Hematopoietic multipotent progenitor cell treated with erythropoietin and hydrocortisone succinate and interleukin-3 and kit ligand, for 17 days (in vitro differentiated cells): Measurements from ENCODE around the gene CINP.
"Not testable (repeated sequence)": the region's sequence is repeated elsewhere in the genome, so short reads cannot be mapped to it uniquely, and the experiment has no call there.

Experiments
- DNase-seq: peaks from one replicate; pipeline ENCODE4 v3.0.0-alpha.2; 2015; ENCODE audit warnings: low spot score

The CINP gene

DNA sequence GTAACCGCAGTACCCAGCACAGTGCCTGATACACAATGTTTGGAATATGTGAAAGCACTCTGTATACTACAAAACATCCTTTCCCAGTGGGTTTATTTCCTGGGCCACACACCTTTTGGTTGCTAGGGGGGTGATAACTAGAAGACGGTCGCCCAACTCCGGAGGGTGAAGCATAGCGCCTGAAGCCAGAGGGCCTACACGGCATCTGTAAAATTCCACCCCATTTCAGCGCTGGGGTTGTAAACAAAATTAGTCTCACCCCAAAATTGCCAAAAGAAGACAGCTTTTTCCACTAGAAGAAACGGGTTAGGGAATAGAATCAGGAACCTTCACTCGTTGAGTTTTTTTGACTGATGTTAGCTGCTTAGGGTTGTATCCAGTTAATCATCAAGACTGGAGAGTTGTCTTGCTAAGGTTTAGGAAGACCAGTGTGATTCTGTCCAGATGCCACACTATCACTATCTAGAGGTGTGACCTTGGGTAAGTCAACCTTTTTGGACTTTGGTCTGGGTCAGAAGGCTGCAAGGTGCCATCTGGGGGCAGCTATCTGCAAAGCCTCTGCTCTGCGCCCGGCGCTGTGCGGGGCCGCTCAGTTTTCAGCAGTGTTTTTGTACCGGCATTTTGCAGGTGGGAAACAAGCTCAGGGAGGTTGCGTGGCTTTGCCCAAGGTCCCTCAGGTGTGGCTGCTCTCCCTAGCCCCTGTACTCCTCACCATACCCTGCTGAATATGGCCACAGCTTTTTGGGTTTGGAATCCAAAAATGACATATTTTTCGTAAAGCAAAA, 41.8 kb downstream of the CINP start:
- no peak for DNase-seq

DNA sequence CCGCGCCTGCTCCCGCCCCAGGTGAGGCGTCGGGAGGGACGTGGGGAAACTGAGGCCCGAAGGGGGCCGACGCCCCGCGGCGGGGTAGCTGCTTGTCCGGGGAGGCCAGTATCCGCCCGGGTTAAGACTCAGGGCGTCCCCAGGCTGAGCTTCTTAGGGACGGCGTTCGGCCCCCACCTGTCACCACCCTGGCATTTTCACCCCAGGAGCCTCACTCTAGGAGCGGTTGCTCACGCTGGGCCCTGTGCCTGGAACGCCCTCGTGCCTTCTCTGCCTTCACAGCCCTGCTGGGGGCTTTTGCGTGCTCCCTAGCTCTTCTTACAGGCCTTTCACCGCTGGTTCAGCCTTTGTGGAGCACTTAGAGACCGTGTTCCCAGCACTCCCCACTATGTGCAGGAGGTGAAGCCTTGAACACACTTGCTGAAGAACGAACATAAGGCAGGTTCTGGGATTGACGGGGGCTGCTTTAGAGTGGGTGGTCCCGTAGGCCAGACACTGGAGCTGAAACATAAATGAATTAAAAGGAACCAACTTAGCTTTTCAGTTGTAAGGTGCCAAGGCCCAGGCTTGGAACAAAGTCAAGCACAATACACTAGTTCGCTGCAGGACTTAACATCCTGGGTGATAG, 42.5 kb downstream of the CINP start:
- peak; percentile 65 for DNase-seq

DNA sequence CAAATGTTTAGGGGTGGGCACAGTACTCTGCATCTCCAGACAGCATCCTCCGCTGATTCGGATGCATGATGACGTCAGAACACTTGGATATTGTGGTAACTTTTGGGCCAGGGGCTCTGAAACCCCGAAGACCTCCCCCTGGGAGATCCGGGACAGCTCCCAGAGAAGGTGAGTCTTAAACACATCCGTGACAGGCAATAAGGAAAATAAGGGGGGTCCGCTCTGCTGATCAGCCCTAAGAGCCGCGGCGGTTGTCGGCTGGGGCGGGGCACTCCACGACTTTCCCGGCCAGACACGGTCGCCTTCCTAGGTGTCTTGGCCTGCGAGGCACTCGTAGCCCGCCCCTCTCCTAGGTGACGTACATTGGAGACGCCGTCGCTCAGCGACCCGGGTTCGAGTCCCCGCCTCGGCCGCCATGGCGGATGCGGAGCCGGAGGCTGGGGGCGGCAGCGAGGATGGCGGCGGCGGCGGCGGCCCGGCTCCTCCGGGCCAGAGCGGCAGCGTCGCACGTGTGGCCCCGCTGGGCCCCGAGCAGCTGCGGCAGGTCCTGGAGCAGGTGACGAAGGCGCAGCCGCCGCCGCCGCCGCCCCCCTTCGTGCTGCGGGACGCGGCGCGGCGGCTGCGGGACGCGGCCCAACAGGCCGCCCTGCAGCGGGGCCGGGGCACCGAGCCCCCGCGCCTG, 43.2 kb downstream of the CINP start, which contains the start of gene ZNF839:
Gene ZNF839, plus strand, starts transcription at position 396 of the 682 bp plus-strand sequence. Its CDS starts 20 bp downstream, at position 416.
- DNase-seq, result peak; percentile 91

DNA sequence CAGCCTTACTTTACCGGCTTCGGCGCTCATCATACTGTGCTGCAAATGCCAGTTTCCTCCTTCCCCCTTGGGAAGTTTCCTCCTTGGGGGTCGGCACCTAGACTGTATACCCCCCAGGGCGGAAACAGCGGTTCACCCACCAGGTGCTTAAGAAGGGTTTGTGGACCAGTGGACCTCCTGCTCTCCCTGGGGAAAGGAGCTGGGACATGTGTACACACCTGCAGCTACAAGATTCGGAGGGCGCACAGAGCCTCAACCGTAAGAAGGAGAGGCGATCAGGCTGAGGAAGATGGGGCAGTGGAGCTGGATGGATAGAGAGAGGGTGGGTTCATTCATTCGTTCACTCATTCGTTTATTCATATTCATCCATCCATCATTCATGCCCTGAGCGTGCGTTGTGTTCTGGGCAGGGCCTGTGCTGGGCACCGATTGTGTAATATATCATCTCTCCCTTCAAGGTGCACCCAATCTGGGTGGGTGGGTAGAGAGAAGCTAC, 43.9 kb downstream of the CINP start:
- no peak for DNase-seq

DNA sequence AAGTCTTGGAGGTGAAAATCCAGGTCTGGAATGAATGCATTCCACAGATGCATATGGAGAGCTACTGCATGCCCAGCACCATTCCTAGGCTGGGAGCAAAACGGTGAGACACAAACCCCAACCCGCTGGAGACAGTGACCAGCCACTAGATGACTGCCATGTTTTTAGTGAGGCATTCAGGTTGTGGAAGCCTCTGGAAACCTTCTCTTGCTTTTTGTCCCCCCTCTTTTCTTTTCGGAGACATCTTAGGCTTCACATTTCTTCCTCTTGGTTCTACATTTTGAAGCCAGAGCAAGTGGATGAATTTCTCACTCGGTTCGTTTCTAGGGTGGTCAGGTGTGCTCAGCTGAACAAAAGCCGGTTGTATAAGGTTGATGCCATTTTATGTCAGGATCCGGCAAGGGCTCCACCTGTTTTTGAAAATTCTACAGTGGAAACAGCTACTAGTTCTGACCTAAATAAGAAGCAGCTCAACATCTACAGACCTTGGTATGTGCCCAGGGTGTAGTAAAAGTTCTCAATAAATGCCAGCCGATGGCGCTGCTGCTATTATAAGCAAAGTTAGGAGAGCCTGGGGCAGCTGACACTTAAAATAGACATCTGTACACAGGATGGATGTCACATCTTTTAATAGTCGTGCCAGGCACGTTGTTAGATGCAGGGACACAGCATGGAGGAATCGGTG, 45.0 kb downstream of the CINP start:
- DNase-seq, result peak; percentile 41

DNA sequence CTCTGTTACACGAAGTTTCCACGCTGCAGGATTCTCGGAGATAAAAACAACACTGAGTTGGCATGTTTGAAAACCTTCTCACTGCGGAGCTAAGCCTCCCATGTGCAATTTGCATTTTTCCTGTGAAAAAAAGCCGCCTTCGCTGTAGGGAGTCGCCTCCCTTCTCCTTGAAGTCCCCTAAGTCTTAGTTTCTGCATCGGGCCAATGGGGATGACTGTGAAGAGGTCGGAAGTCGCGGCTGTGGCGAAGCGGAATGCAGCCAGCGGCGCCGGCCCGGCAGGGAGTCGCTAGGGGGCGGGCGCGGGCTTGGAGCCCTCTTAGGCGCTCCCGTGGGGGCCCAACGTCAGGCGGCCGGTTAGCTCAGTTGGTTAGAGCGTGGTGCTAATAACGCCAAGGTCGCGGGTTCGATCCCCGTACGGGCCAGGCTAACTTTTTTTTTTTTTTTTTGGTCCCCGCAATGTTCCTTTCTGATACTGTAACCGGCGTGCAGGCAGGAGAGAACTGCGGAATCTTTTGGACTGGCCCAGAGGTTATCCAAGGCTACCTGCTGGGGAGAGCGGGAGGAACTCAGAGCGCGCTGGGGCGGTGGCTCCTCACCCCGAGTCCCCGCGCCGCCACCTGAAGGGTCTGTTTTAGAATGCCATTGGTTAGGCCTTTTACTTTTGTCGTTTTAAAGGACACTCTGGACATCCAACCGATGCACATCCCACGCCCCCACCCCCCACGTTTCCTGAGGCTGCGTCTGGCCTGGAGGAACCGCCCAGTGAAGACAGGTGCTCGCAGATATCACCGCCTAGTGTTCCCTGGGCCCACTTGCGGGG, 45.7 kb downstream of the CINP start:
- peak; percentile 93 for DNase-seq

DNA sequence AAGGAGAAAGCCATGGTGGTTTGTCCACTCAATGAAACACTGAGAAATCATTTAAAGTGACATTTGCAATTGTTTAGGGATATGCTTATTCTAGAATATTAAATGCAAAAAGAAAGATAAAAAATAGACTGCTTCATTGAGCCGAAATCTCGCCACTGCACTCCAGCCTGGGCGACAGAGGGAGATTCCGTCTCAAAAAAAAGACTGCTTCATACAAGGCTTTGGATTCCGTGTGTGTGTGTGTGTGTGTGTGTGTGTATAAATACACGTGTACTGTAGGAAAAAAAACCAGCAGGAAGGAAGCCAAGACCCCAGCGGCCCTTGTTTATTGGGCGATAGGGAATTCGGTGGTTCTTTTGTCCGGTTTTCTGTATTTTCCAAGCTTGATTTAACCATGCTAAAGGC, 46.4 kb downstream of the CINP start:
- no peak for DNase-seq

DNA sequence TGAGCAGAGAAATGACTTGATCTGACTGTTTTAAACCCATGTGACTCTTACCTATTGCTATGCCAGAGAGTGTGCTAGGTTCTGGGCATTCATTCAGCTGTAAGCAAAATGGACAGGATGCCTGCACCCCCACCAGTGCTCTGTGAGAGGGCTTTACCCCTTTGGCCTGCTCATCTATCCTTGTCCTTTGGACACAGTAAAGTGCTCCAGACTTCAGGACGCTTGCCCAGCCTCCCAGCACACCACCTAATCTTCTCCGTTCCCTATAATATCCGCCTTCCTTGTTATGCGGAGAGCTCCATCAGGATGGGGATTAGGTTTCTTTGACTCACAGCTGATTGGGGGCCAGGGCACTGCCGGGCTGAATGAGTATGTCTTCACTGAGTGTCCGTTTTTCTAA, 47.6 kb downstream of the CINP start:
- DNase-seq, result no peak

DNA sequence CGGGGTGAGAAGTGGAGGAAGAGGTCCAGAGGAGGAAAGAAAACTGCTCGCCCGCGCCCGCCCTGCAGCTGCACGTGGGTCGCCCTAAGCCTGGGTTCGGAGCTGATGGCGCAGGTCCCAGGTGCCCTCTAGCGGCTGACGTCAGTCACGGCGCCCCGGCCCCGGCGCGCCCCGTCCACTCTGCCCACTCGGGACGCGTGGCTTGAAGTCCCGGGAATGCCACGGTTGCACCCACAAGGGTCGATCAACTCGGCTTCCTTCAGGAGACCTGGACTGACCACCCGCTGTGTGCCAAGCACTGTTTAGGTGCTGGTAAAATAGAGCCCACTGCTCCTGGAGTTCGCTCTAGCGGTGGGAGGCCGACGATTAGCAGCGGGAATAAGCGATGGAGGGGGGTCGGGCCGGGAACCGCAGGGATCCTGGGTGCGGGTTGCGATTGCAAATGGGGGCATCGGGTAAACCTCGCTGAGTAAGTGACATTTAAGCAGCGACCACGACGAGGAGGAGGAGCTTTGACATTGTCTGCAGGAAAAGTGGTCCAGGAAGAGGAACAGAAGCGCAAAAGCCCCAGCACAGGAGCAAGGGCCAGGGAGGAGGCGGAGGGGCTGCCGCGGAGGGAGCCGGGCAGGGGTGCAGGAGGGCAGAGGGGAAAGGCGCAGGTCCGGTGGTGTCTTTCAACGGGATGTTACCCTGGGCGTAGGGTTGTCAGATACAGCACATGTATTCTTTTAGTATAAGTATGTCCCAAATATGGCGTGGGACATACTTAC, 48.3 kb downstream of the CINP start:
- DNase-seq, result peak; percentile 84

DNA sequence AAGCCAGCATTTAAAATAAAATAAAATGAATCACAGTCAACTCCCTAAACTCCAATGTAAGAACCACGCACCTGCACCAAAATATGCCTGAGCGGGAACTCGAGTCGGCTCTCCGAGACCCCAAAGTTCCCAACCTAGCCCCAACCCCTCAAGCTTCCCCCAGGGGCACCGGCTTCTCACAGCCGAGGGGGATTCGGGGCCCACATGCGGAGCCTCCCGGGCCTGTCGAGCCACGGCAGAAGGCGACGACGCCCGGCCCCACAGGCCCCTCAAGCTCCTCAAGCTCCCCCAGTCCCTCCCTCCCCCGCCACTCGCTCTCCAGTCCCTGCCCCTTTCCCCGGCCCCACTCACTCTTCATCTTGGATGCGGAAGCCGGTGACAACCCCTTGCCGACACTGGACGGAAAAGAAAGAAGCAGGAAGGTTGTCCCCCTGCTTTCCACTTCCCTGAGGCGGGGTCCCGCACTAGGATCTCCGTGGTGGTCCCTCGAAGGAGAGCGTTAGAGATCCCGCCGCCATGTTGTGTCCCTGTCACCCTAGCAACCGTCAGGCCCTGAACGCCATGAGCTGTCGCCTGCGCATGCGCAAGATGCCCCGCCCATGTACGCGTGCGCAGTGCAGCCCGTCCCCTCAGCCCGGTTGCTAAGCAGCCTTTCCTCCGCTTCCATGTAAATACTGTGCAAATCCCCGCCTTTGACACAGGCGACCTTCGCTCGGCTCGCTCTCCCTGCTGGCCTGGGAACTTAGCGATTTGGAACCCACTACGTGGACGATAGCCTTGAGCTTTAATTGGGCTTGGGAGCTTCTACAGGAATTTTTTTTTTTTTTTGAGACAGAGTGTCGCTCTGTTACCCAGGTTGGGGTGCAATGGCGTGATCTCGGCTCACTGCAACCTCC, 57.8 kb downstream of the CINP start, which contains the start of gene MOK:
Gene MOK, minus strand, starts transcription at position 554 of the 896 bp plus-strand sequence. Its CDS starts 196 bp downstream, at position 358.
- DNase-seq, result peak; percentile 99

DNA sequence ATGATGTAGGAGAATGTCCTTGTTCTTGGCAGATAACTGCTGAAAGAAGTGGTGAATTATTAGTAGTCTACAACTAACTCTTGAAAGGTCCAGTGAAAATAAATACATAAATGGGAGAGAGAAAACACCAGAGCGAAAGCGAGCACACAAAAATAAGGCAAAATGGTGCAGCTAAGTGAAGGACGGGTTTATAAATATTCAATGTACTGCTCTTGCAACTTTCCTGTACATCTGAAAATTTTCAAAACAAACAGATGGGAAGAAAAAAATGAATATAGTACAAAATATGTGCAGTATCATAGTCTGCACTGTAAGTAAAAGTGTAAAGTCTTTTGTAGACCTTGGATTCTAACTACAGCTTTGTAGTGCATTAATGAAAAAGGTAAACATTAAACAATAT, 59.0 kb downstream of the CINP start:
- no peak for DNase-seq

DNA sequence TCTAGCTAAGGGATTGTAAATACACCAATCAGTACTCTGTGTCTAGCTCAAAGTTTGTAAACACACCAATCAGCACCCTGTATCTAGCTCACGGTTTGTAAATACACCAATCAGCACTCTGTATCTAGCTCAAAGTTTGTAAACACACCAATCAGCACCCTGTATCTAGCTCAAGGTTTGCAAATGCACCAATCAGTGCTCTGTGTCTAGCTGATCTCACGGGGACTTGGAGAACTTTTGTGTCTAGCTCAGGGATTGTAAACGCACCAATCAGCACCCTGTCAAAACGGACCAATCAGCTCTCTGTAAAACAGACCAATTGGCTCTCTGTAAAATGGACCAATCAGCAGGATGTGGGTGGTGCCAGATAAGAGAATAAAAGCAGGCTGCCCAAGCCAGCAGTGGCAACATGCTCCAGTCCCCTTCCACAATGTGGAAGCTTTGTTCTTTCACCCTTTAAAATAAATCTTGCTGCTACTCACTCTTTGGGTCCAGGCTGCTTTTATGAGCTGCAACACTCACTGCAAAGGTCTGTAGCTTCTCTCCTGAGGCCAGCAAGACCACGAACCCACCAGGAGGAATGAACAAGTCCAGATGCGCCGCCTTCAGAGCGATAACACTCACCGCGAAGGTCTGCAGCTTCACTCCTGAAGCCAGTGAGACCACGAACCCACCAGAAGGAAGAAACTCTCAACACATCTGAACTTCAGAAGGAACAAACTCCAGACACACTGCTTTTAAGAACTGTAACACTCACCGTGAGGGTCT, 64.2 kb downstream of the CINP start:
- DNase-seq, result not testable (repeated sequence)
